EL (cell line): ENCODE data around the gene ITPR2.
"Not testable (repeated sequence)": the region's sequence is repeated elsewhere in the genome, so short reads cannot be mapped to it uniquely, and the experiment has no call there.

Experiments used
- DNase-seq: peaks from one replicate; pipeline ENCODE4 v3.0.0-alpha.2; 2016

The ITPR2 gene

DNA sequence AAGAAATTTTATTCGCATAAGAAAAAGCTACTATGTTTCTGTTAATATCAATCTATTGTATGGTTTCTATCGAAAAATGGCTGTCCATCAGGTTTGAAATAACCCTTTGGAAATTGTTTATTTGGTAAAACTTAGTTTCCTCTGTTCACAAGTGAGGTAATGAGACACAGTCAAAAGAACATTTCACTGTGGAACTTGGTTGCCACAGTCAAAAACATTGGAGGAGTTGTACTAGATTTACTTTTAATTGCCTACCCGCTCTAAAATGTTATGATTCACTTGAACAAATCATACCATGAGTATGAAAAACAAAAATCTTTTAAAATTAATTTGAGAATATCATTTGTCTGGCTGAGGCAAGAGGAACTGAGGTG, 46.5 kb downstream of the ITPR2 start:
- DNase-seq = peak; percentile 15

- DNase-seq = not testable (repeated sequence)
These were observed 49.1 kb downstream of the ITPR2 start for GRCh38 chr12:26783816-26784379.

DNA sequence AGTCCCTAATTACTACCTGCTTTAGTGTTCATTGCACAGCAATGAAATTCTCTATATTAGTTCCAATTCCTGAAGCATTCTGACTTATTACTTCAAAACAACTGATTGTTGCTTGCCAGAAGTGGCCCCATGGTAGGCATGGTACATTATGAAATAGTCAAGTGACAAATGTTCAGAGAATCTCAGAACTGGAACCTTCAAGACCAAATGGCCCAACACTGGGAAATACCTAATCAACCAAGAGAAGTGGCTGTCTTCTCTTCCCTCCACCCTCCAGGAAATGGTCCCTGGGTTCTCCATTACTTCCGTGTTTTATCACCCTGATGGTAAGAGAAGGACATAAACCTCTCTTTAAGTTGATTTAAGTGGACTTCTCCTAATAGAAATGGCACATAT, 49.9 kb downstream of the ITPR2 start:
- no peak for DNase-seq

- DNase-seq = no peak
These were observed 50.4 kb downstream of the ITPR2 start for GRCh38 chr12:26782372-26783130.

- DNase-seq = not testable (repeated sequence)
These were observed 52.3 kb downstream of the ITPR2 start for GRCh38 chr12:26780656-26781055.

DNA sequence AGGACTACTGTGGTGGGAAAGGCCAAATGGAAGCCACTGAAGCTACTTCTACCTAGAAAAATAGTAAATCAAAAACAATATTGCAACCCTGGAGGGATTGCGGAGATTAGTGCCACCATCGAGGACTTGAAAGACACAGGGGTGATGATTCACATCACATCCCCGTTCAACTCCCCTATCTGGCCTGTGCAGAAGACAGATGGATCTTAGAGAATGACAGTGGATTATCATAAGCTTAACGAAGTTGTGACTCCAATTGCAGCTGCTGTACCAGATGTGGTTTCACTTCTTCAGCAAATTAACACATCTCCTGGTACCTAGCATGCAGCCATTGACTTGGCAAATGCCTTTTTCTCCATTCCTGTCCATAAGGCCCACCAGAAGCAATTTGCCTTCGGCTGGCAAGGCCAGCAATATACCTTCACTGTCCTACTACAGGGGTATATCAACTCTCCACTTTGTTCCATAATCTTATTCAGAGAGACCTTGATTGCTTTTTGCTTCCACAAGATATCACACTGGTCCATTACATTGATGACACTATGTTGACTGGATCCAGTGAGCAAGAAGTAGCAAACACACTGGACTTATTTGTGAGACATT, 54.7 kb downstream of the ITPR2 start:
- DNase-seq = not testable (repeated sequence)

DNA sequence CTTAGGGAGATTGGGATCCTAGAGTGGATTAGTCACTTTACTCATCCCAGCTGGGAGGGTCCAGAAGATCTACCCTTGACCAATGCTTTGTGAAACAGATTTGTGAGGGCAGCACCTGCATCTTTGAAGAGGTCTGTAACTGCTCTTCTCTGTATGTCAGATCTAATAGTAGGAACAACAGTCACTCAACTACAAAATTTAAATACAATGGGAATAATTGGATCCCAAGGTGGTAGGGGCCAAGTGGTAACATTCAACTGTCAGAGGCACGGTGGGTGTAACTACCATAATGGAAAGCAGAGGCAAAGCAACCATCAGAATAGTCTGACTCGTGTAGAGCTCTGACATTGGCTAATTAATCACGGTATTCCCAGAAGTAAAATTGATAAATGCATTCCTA, 55.8 kb downstream of the ITPR2 start:
- DNase-seq = no peak

GRCh38 chr12:26775991-26776390, 57.0 kb downstream of the ITPR2 start:
- peak; percentile 28 for DNase-seq

DNA sequence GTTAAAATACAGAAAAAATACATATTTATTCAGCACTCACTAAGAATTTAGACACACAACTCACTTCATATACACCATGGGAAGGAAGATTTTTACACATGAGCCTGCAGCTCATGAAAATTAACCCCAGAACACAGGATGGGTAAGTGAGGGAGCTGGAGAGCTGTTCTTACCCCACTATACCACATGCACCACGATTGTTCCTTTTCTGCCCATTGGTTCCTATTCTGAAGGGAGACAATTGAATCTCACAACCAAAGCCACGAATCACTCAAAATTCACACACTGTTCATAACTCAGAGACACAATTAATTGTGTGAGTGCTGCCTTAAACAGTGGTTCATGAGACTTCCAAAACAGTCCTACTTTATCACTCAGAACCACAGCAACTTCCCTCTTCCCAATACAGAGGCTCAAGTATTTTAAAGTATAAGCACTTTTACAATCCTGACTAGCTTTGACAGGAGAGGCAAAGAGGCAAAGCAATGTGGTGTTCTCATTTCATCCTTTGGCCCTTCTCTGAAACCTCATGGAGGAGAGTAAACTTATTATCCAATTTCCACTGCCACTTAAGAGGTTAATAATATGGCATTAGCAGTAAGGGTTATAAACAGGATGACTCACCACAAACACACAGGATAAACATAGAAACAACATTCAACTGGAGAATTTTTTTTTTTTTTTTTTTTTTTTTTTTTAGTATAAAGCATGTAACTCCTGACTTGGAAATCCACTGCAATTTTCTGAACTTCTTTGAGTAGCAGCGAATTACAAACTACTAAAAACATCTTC, 59.5 kb downstream of the ITPR2 start:
- no peak for DNase-seq

- DNase-seq = no peak
These were observed 61.1 kb downstream of the ITPR2 start for GRCh38 chr12:26771861-26772260.

DNA sequence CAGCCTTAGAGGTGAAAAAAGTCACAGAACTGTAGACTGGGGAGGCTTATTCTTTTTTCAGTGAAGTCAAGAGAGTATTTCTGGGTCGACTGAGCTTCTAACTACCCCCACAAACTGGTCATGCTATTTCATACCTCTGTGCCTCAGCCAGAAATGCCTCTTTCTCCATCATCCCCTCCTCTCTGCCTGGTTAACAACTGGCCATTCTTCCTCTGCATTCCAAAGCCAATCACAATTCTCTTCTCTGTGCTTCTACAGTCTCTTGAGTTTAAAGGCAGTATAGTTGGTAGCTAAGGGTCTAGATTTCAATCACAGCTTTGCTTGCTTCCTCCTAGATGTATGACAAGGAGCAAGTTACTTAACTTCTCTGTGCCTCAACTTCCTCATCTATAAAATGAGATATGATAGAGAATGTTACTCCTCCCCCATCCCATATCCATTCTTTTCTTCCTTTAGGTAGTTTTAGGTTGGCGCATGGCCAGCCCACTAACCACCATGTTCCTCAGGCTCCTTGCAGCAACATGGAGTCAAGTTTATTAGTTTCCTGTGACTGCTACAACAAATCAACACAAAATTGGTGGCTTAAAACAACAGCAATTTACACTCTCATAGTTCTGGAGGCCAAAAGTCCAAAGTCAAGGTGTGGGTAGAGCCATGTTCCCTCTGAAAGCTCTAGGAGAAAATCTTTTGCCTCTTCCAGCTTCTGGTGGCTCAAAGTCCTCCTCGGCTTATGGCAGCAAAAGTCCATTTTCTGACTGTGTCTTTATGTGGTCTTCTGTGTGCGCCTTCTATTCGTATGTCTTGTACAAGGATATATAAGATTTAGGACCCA, 62.5 kb downstream of the ITPR2 start:
- no peak for DNase-seq

- no peak for DNase-seq
These were observed 63.4 kb downstream of the ITPR2 start for GRCh38 chr12:26769611-26770010.

- DNase-seq = no peak
These were observed 64.1 kb downstream of the ITPR2 start for GRCh38 chr12:26768611-26769603.

GRCh38 chr12:26767865-26768264, 65.1 kb downstream of the ITPR2 start:
- no peak for DNase-seq

DNA sequence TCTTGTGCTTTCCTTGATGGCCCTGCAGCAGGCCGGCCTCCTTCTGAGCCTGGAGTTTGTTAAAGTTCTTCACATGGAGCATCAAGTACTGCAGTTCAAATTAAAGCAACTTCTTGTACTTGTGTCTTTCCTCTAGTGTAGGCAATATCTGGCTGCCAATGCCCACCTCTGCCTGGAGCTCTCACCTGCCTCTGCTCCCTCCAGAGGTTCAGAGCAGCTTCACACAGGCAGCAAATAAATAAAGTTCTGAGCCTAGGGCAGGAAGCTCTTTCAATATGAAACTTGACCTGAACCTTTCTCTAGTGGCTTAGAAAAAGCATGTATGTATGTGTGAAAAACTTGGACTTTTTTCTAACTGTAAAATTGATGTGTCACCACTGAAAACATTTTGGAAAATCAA, 65.9 kb downstream of the ITPR2 start:
- DNase-seq = no peak

- no peak for DNase-seq
These were observed 70.8 kb downstream of the ITPR2 start for GRCh38 chr12:26762186-26762585.

- no peak for DNase-seq
These were observed 71.2 kb downstream of the ITPR2 start for GRCh38 chr12:26761775-26762174.

GRCh38 chr12:26760657-26761293, 72.2 kb downstream of the ITPR2 start:
- no peak for DNase-seq

- not testable (repeated sequence) for DNase-seq
These were observed 77.6 kb downstream of the ITPR2 start for GRCh38 chr12:26755362-26755761.

GRCh38 chr12:26754148-26754547, 78.8 kb downstream of the ITPR2 start:
- DNase-seq = no peak

- no peak for DNase-seq
These were observed 81.8 kb downstream of the ITPR2 start for GRCh38 chr12:26751179-26751578.
